ENCODE data around the gene OOSP4B.
"Not testable (repeated sequence)": the region's sequence is repeated elsewhere in the genome, so short reads cannot be mapped to it uniquely, and the experiment has no call there.

OOSP4B gene

DNA sequence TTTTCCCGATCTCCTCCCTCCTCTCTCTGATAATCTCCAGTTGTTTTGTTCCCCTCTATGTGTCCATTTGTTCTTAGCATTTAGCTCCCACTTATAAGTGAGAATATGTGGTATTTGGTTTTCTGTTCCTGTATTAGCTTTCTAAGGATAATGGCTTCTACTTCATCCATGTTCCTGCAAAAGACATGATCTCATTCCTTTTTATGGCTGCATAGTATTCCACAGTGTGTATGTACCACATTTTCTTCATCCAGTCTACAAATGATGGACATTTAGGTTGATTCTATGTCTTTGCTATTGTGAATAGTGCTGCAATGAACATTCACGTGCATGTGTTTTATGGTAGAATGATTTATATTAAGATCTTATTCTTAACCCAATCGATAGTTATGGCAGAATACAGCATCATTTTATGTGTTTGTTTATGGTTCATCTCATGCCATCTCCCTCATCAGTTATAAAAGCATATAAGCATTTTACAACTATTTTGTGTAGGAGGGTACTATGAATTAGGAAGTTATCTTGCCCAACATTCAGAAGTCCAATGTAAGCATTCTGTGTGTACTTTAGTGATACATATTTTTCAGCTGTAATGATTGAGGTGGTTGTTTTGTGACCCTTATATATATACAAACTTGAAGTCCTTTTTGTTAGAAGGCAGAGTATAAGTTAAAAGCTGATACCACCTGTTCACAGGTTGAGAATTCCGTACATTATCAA is 42.7 kb downstream of the OOSP4B start:
- no peak for ATAC-seq

GRCh38 chr11:60064111-60064510 is 47.1 kb downstream of the OOSP4B start:
- ATAC-seq = no peak

DNA sequence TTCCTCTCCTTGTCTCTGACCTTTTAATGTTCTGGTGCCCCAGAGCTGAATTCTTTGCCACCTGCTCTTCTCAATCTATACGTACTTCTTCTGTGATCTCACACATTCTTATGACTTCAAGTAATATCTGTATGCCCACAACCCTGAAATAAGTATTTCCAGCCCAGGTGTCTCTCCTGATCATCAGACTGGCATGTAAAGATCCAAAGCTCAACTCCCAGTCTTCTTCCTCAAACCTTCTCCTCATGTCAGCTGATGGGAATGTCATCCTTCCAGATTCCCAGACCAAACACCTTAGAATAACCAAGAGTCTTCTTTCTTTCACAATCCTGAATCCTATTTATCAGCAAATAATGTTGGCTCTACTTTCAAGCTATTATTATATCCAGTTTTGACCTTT is 48.8 kb downstream of the OOSP4B start:
- no peak for ATAC-seq

GRCh38 chr11:60069450-60069849 is 52.5 kb downstream of the OOSP4B start:
- no peak for ATAC-seq

DNA sequence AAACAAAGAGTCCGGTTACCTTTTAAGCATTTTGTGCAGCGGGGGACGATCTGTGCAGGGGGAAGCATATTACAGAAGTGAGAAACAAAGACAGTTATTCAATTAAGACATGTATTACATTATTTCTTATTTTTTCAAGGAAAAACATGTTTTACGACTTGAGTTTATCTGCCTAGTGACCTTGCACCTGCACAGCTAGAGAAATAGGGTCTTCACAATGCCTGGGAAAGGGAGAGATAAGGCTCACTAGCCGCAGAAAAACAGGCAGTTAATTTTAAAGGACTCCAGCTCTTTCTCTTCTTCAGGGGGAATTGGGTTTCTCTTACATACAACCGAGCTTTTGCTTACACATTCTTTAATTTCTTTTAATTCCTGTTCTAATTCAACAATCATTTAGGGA is 54.7 kb downstream of the OOSP4B start:
- not testable (repeated sequence) for ATAC-seq

DNA sequence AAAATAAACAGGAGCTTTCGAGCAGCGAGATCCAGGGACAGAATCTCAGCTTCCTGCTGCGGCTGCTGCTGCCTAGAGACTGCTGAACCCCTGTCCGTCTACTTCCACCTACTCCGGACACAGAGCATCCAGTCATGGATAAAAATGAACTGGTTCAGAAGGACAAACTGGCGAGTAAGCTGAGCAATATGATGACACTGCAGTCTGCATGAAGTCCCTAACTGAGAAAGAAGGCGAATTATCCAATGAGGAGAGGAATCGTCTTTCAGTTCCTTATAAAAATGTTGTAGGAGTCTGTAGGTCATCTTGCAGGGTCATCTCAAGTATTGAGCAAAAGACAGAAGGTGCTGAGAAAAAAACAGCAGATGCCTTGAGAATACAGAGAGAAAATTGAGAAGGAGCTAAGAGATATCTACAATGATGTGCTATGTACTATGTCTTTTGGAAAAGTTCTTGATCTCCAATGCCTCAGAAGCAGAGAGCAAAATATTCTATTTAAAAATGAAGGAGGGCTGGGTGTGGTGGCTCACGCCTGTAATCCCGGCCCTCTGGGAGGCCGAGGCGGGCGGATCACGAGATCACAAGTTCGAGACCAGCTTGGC is 60.3 kb downstream of the OOSP4B start:
- no peak for ATAC-seq

DNA sequence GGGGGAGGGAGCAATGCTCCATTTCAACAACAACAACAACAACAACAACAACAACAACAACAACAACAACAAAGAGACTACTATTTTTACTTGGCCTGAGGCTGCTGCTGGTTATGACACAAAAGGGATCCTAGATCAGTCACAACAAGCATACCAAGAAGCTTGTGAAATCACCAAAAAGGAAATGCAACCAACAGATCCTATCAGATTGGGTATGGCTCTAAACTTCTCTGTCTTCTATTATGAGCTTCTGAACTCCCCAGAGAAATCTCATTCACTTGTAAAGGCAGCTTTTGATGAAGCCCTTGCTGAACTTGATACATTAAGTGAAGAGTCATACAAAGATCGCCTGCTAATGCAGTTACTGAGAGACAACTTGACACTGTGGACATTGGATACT is 61.0 kb downstream of the OOSP4B start:
- no peak for ATAC-seq

GRCh38 chr11:60078745-60079144 is 61.8 kb downstream of the OOSP4B start:
- ATAC-seq = no peak

DNA sequence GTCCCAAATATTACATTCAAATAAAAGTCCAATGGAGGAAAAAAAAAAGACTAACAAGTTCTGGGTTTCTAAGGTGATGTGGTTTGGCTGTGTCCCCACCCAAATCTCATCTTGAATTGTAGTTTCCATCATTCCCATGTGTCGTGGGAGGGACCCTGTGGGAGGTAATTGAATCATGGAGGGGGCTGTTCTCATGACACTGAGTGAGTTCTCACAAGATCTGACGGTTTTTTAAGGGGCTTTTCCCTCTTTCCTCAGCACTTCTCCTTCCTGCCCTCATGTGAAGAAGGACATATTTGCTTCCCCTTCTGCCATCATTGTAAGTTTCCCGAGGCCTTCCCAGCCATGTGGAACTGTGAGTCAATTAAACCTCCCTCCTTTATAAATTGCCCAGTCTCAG is 63.6 kb downstream of the OOSP4B start:
- ATAC-seq = no peak
